ENCODE data around the gene HBZ.
"Not testable (repeated sequence)": the region's sequence is repeated elsewhere in the genome, so short reads cannot be mapped to it uniquely, and the experiment has no call there.

The HBZ gene

GRCh38 chr16:119295-119694 lies 33.1 kb upstream of the HBZ start:
- no peak overlapping the region for H3K27ac ChIP-seq (ENCODE audit: low read depth, low read length)
- H3K4me3 ChIP-seq (ENCODE audit: low read length): no peak overlapping the region
- H3K36me3 ChIP-seq (ENCODE audit: insufficient read depth, low read length): peaks cover 10% of the 10 kb centered on the region; the same call in 1 of the 2 replicates
- H3K4me1 ChIP-seq (ENCODE audit: insufficient read depth, low read length): no peaks in the 10 kb centered on the region
- WGBS: 92% methylated on average over 5 of the region's 5 CpGs
- no peaks in the 10 kb centered on the region for H3K27me3 ChIP-seq (ENCODE audit: insufficient read depth, low read length)
- no peaks in the 10 kb centered on the region for H3K9me3 ChIP-seq (ENCODE audit: insufficient read depth, low read depth, low read length)
- no peak overlapping the region for H3K9ac ChIP-seq (ENCODE audit: low read depth, low read length)

GRCh38 chr16:119835-120491 lies 32.5 kb upstream of the HBZ start:
- no peak overlapping the region for H3K9ac ChIP-seq (ENCODE audit: low read depth, low read length)
- H3K9me3 ChIP-seq (ENCODE audit: insufficient read depth, low read depth, low read length): no peaks in the 10 kb centered on the region
- H3K4me3 ChIP-seq (ENCODE audit: low read length): no peak overlapping the region
- H3K27me3 ChIP-seq (ENCODE audit: insufficient read depth, low read length): no peaks in the 10 kb centered on the region
- no peaks in the 10 kb centered on the region for H3K4me1 ChIP-seq (ENCODE audit: insufficient read depth, low read length)
- H3K27ac ChIP-seq (ENCODE audit: low read depth, low read length): no peak overlapping the region
- peaks cover 8% of the 10 kb centered on the region; the same call in 1 of the 2 replicates for H3K36me3 ChIP-seq (ENCODE audit: insufficient read depth, low read length)
- 93% methylated on average over 3 of the region's 3 CpGs for WGBS

- H3K4me3 ChIP-seq (ENCODE audit: low read length): no peak overlapping the region
- 94% methylated on average over 2 of the region's 2 CpGs for WGBS
- no peak overlapping the region for H3K27ac ChIP-seq (ENCODE audit: low read depth, low read length)
- peaks cover 8% of the 10 kb centered on the region; the same call in 1 of the 2 replicates for H3K36me3 ChIP-seq (ENCODE audit: insufficient read depth, low read length)
- H3K27me3 ChIP-seq (ENCODE audit: insufficient read depth, low read length): no peaks in the 10 kb centered on the region
- no peaks in the 10 kb centered on the region for H3K4me1 ChIP-seq (ENCODE audit: insufficient read depth, low read length)
- no peak overlapping the region for H3K9ac ChIP-seq (ENCODE audit: low read depth, low read length)
- no peaks in the 10 kb centered on the region for H3K9me3 ChIP-seq (ENCODE audit: insufficient read depth, low read depth, low read length)
Measured at GRCh38 chr16:120756-121155, 31.7 kb upstream of the HBZ start.

- Histone ChIP-seq H3K27me3 (ENCODE audit: insufficient read depth, low read length) (no peaks in the 10 kb centered on the region), H3K4me3 (ENCODE audit: low read length) (no peak overlapping the region), H3K36me3 (ENCODE audit: insufficient read depth, low read length) (no peaks in the 10 kb centered on the region), H3K9ac (ENCODE audit: low read depth, low read length) (no peak overlapping the region), H3K9me3 (ENCODE audit: insufficient read depth, low read depth, low read length) (no peaks in the 10 kb centered on the region), H3K4me1 (ENCODE audit: insufficient read depth, low read length) (no peaks in the 10 kb centered on the region), H3K27ac (ENCODE audit: low read depth, low read length) (no peak overlapping the region)
- WGBS: 100% methylated on average over 1 of the region's 1 CpG
Measured at GRCh38 chr16:122361-122760, 30.1 kb upstream of the HBZ start.

DNA sequence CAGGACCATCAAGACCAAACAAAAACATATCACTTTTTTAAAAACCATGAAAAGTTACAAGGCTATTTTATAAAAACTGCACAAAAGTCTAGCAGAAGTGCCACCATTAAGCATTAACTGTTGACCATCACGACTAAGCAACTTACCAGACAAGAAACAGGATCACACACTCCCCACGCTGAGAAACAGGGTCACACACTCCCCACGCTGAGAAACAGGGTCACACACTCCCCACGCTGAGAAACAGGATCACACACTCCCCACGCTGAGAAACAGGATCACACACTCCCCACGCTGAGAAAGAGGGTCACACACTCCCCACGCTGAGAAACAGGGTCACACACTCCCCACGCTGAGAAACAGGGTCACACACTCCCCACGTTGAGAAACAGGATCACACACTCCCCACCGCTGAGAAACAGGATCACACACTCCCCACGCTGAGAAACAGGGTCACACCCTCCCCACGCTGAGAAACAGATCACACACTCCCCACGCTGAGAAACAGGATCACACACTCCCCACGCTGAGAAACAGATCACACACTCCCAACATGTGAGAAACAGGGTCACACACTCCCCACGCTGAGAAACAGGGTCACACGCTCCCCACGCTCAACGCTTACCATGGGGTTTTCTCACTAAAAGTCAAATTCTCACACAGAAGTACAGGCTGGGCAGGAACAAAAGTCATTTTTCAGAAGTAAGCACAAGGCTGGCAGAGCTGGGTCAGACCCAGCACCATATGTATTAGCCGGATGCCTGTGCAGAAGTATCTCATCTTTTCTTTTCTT lies 28.7 kb upstream of the HBZ start:
- not testable (repeated sequence) for H3K9ac ChIP-seq (ENCODE audit: low read depth, low read length); H3K27me3 ChIP-seq (ENCODE audit: insufficient read depth, low read length); H3K4me1 ChIP-seq (ENCODE audit: insufficient read depth, low read length); H3K27ac ChIP-seq (ENCODE audit: low read depth, low read length); H3K36me3 ChIP-seq (ENCODE audit: insufficient read depth, low read length); H3K9me3 ChIP-seq (ENCODE audit: insufficient read depth, low read depth, low read length); H3K4me3 ChIP-seq (ENCODE audit: low read length)
- WGBS: 89% methylated on average over 18 of the region's 19 CpGs

GRCh38 chr16:125011-125410 lies 27.4 kb upstream of the HBZ start:
- H3K27ac ChIP-seq (ENCODE audit: low read depth, low read length): no peak overlapping the region

GRCh38 chr16:129075-129474 lies 23.4 kb upstream of the HBZ start:
- H3K4me3 ChIP-seq (ENCODE audit: low read length): no peak overlapping the region
- H3K9ac ChIP-seq (ENCODE audit: low read depth, low read length): no peak overlapping the region
- no peaks in the 10 kb centered on the region for H3K27me3 ChIP-seq (ENCODE audit: insufficient read depth, low read length)
- H3K9me3 ChIP-seq (ENCODE audit: insufficient read depth, low read depth, low read length): no peaks in the 10 kb centered on the region
- no peaks in the 10 kb centered on the region for H3K4me1 ChIP-seq (ENCODE audit: insufficient read depth, low read length)
- no peak overlapping the region for H3K27ac ChIP-seq (ENCODE audit: low read depth, low read length)
- WGBS: 90% methylated on average over 2 of the region's 2 CpGs
- no peaks in the 10 kb centered on the region for H3K36me3 ChIP-seq (ENCODE audit: insufficient read depth, low read length)

More at GRCh38 chr16:125011-125410, 27.4 kb upstream of the HBZ start:
- WGBS: 94% methylated on average over 3 of the region's 3 CpGs
- Histone ChIP-seq H3K9ac (ENCODE audit: low read depth, low read length) (no peak overlapping the region), H3K9me3 (ENCODE audit: insufficient read depth, low read depth, low read length) (no peaks in the 10 kb centered on the region), H3K36me3 (ENCODE audit: insufficient read depth, low read length) (no peaks in the 10 kb centered on the region), H3K27me3 (ENCODE audit: insufficient read depth, low read length) (no peaks in the 10 kb centered on the region), H3K4me3 (ENCODE audit: low read length) (no peak overlapping the region), H3K4me1 (ENCODE audit: insufficient read depth, low read length) (no peaks in the 10 kb centered on the region)

GRCh38 chr16:130533-131173 lies 21.8 kb upstream of the HBZ start:
- Histone ChIP-seq H3K9me3 (ENCODE audit: insufficient read depth, low read depth, low read length) (no peaks in the 10 kb centered on the region), H3K9ac (ENCODE audit: low read depth, low read length) (no peak overlapping the region), H3K4me1 (ENCODE audit: insufficient read depth, low read length) (no peaks in the 10 kb centered on the region), H3K27me3 (ENCODE audit: insufficient read depth, low read length) (no peaks in the 10 kb centered on the region), H3K4me3 (ENCODE audit: low read length) (no peak overlapping the region), H3K36me3 (ENCODE audit: insufficient read depth, low read length) (no peaks in the 10 kb centered on the region), H3K27ac (ENCODE audit: low read depth, low read length) (no peak overlapping the region)
- WGBS: 93% methylated on average over 15 of the region's 15 CpGs

GRCh38 chr16:132120-132519 lies 20.3 kb upstream of the HBZ start:
- 94% methylated on average over 7 of the region's 7 CpGs for whole genome bisulfite sequencing

DNA sequence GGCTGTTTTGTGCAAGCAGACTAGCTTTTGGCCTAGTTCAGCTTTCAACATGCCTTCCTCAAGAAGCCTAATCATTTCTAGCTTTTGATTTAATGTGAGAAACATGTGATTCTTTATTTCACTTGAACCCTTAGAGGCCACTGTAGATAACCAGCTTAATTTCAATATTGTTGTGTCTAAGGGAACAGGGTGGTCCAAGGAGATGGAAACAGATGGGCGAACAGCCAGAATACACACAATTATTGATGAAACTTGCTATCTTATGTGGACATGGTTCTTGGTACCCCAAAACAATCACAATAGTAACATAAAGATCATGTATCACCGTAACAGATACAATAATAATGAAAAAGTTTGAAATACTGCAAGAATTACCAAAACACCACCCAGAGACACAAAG lies 18.7 kb upstream of the HBZ start:
- Histone ChIP-seq H3K9ac (ENCODE audit: low read depth, low read length) (no peak overlapping the region), H3K27me3 (ENCODE audit: insufficient read depth, low read length) (no peaks in the 10 kb centered on the region), H3K36me3 (ENCODE audit: insufficient read depth, low read length) (no peaks in the 10 kb centered on the region), H3K4me1 (ENCODE audit: insufficient read depth, low read length) (no peaks in the 10 kb centered on the region), H3K27ac (ENCODE audit: low read depth, low read length) (no peak overlapping the region), H3K4me3 (ENCODE audit: low read length) (no peak overlapping the region), H3K9me3 (ENCODE audit: insufficient read depth, low read depth, low read length) (no peaks in the 10 kb centered on the region)
- 100% methylated on average over 1 of the region's 2 CpGs for WGBS

More at GRCh38 chr16:132120-132519, 20.3 kb upstream of the HBZ start:
- no peak overlapping the region for H3K9ac ChIP-seq (ENCODE audit: low read depth, low read length)
- H3K36me3 ChIP-seq (ENCODE audit: insufficient read depth, low read length): no peaks in the 10 kb centered on the region
- H3K4me1 ChIP-seq (ENCODE audit: insufficient read depth, low read length): no peaks in the 10 kb centered on the region
- no peak overlapping the region for H3K27ac ChIP-seq (ENCODE audit: low read depth, low read length)
- H3K4me3 ChIP-seq (ENCODE audit: low read length): no peak overlapping the region
- no peaks in the 10 kb centered on the region for H3K9me3 ChIP-seq (ENCODE audit: insufficient read depth, low read depth, low read length)
- no peaks in the 10 kb centered on the region for H3K27me3 ChIP-seq (ENCODE audit: insufficient read depth, low read length)

- H3K4me1 ChIP-seq (ENCODE audit: insufficient read depth, low read length): no peaks in the 10 kb centered on the region
- H3K9me3 ChIP-seq (ENCODE audit: insufficient read depth, low read depth, low read length): no peaks in the 10 kb centered on the region
- H3K27me3 ChIP-seq (ENCODE audit: insufficient read depth, low read length): no peaks in the 10 kb centered on the region
- no peaks in the 10 kb centered on the region for H3K36me3 ChIP-seq (ENCODE audit: insufficient read depth, low read length)
- H3K4me3 ChIP-seq (ENCODE audit: low read length): peak overlapping the region; percentile 83
- peak overlapping the region; percentile 85; the same call in 1 of the 2 replicates for H3K27ac ChIP-seq (ENCODE audit: low read depth, low read length)
- WGBS: 2% methylated on average over 26 of the region's 30 CpGs
- H3K9ac ChIP-seq (ENCODE audit: low read depth, low read length): peak overlapping the region; percentile 88
Measured at GRCh38 chr16:138049-138417, 14.4 kb upstream of the HBZ start.

All from HUES64 (cell line).